Common myeloid progenitor, CD34-positive (primary cell): Measurements from ENCODE around the gene WIF1.

Experiments used
- CTCF ChIA-PET: fragments of 350-600 bp; sonication (Branson Sonifier 250); formaldehyde crosslinking; loops from one replicate; lab custom pipeline; 2021; ENCODE audit warnings: antibody characterized with exemption; lab: Charles Lee
- POLR2A ChIA-PET: fragments of 350-600 bp; sonication (Branson Sonifier 250); formaldehyde crosslinking; loops from one replicate; lab custom pipeline; 2021; ENCODE audit warnings: antibody characterized with exemption; lab: Charles Lee
- DNase-seq, 3 donors: peaks; one replicate each; pipeline versions ENCODE4 v3.0.0 to v3.0.0-alpha.2; 2013
- H3K27ac ChIP-seq, 2 experiments: 1 replicate in 1 of 2; 2 replicates in 1 of 2; pipeline ENCODE4 v1.7.0; 2013; ENCODE audit warnings: inconsistent platforms in 2 of 2, low read length in 2 of 2, mild to moderate bottlenecking in 2 of 2, low read depth in 1 of 2, moderate library complexity in 1 of 2; ENCODE audit not compliant: severe bottlenecking in 2 of 2, insufficient read depth in 1 of 2, poor library complexity in 1 of 2
- H3K27me3 ChIP-seq, 5 experiments: replicated peaks in 2 of 5; 1 replicate in 3 of 5; 2 replicates in 2 of 5; pipeline versions ENCODE4 v1.6.1 to v1.7.0; 2013; ENCODE audit warnings: low read length in 4 of 5, mild to moderate bottlenecking in 2 of 5, moderate library complexity in 2 of 5, inconsistent platforms in 1 of 5; ENCODE audit not compliant: insufficient read depth in 5 of 5, control insufficient read depth in 4 of 5
- H3K36me3 ChIP-seq, 4 experiments: 1 replicate in 2 of 4; 2 replicates in 2 of 4; pipeline versions ENCODE4 v1.6.1 to v1.7.0; 2013; ENCODE audit warnings: low read length in 3 of 4, control low read depth in 1 of 4, mild to moderate bottlenecking in 1 of 4; ENCODE audit not compliant: control insufficient read depth in 4 of 4, insufficient read depth in 4 of 4
- H3K4me1 ChIP-seq, 4 experiments: 1 replicate in 3 of 4; 2 replicates in 1 of 4; pipeline versions ENCODE4 v1.6.1 to v1.7.1; 2013; ENCODE audit warnings: low read length in 3 of 4, mild to moderate bottlenecking in 3 of 4, control low read depth in 1 of 4, inconsistent platforms in 1 of 4, moderate library complexity in 1 of 4; ENCODE audit not compliant: control insufficient read depth in 4 of 4, insufficient read depth in 4 of 4; ENCODE audit errors: control extremely low read depth in 1 of 4
- H3K4me3 ChIP-seq, 7 experiments: 1 replicate in 4 of 7; 2 replicates in 3 of 7; pipeline versions ENCODE4 v1.5.1 to v1.7.0; 2013; ENCODE audit warnings: mild to moderate bottlenecking in 7 of 7, low read length in 6 of 7, moderate library complexity in 6 of 7, inconsistent platforms in 2 of 7, low read depth in 2 of 7, control low read depth in 1 of 7; ENCODE audit not compliant: insufficient read depth in 4 of 7, control insufficient read depth in 1 of 7; ENCODE audit errors: extremely low read depth in 1 of 7
- H3K9me3 ChIP-seq, 5 experiments: 1 replicate in 4 of 5; 2 replicates in 1 of 5; pipeline versions ENCODE4 v1.6.1 to v1.7.1; 2013; ENCODE audit warnings: low read length in 4 of 5, mild to moderate bottlenecking in 2 of 5, inconsistent platforms in 1 of 5, low read depth in 1 of 5, moderate library complexity in 1 of 5; ENCODE audit not compliant: control insufficient read depth in 4 of 5, insufficient read depth in 2 of 5; ENCODE audit errors: control extremely low read depth in 1 of 5
- WGBS: methylation state at CpG from one replicate; pipeline ENCODE4 v1.1.5; 2013; ENCODE audit not compliant: insufficient coverage; 5-methylcytosine and 5-hydroxymethylcytosine counted together

WIF1 gene

GRCh38 chr12:65100140-65100539 is 21.0 kb downstream of the WIF1 start:
- DNase-seq: peak; percentile 46 to 63 (median 59)
- no peaks in the 10 kb centered on the region for H3K36me3 ChIP-seq
- WGBS: 58% methylated on average over 3 of the region's 3 CpGs
- H3K4me3 ChIP-seq: no peak overlapping the region
- CTCF ChIA-PET: interaction anchor here (1.0 to 4.6 kb wide), 5 partner anchors 10 to 304 kb away, joined by 3 to 19 read pairs (median 3); no protein-coding TSS in a partner anchor
- POLR2A ChIA-PET: no interaction called here
- H3K4me1 ChIP-seq: no peaks in the 10 kb centered on the region
- peaks cover 0 to 6% (median 0%) of the 10 kb centered on the region in 5 experiments for H3K27me3 ChIP-seq
- H3K27ac ChIP-seq: no peak overlapping the region
- no peaks in the 10 kb centered on the region for H3K9me3 ChIP-seq

GRCh38 chr12:65099182-65099581 is 21.9 kb downstream of the WIF1 start:
- 90% methylated on average over 3 of the region's 3 CpGs for WGBS
- ChIA-PET CTCF (interaction anchor here (1.0 to 4.6 kb wide), 10 partner anchors 9 to 303 kb away, joined by 3 to 19 read pairs (median 3); no protein-coding TSS in a partner anchor), POLR2A (no interaction called here)
- DNase-seq: no peak
- no peaks in the 10 kb centered on the region for H3K9me3 ChIP-seq
- no peaks in the 10 kb centered on the region for H3K36me3 ChIP-seq
- H3K27me3 ChIP-seq: peaks cover 0 to 6% (median 0%) of the 10 kb centered on the region in 5 experiments
- no peak overlapping the region for H3K27ac ChIP-seq
- H3K4me3 ChIP-seq: no peak overlapping the region
- H3K4me1 ChIP-seq: no peaks in the 10 kb centered on the region

GRCh38 chr12:65098364-65098763 is 22.7 kb downstream of the WIF1 start:
- 100% methylated on average over 1 of the region's 3 CpGs for WGBS
- H3K9me3 ChIP-seq: no peaks in the 10 kb centered on the region
- DNase-seq: no peak
- ChIA-PET POLR2A (no interaction called here), CTCF (interaction anchor here (1.1 to 4.6 kb wide), 6 partner anchors 11 to 208 kb away, joined by 3 to 19 read pairs (median 4); no protein-coding TSS in a partner anchor)
- H3K27me3 ChIP-seq: peaks cover 0 to 6% (median 0%) of the 10 kb centered on the region in 5 experiments
- H3K27ac ChIP-seq: no peak overlapping the region
- no peaks in the 10 kb centered on the region for H3K36me3 ChIP-seq
- no peak overlapping the region for H3K4me3 ChIP-seq
- no peaks in the 10 kb centered on the region for H3K4me1 ChIP-seq

- CTCF ChIA-PET: interaction anchor here (1.3 kb wide), 1 partner anchor 28 kb away, joined by 3 read pairs; no protein-coding TSS in a partner anchor
- POLR2A ChIA-PET: no interaction called here
- Histone ChIP-seq H3K27me3 (peaks cover 0 to 11% (median 5%) of the 10 kb centered on the region in 5 experiments), H3K9me3 (no peaks in the 10 kb centered on the region), H3K27ac (no peak overlapping the region), H3K36me3 (no peaks in the 10 kb centered on the region), H3K4me1 (peaks cover 0 to 2% (median 0%) of the 10 kb centered on the region in 4 experiments), H3K4me3 (no peak overlapping the region)
- WGBS: no CpG with 5 or more reads among the region's 2 CpGs
- DNase-seq: no peak
These were observed 26.4 kb downstream of the WIF1 start for GRCh38 chr12:65094722-65095121.

- POLR2A ChIA-PET: no interaction called here
- Histone ChIP-seq H3K27ac (no peak overlapping the region), H3K27me3 (peaks cover 0 to 11% (median 3%) of the 10 kb centered on the region in 5 experiments), H3K9me3 (no peaks in the 10 kb centered on the region), H3K36me3 (no peaks in the 10 kb centered on the region), H3K4me1 (peaks cover 0 to 2% (median 0%) of the 10 kb centered on the region in 4 experiments), H3K4me3 (no peak overlapping the region)
- CTCF ChIA-PET: interaction anchor here (1.3 kb wide), 1 partner anchor 27 kb away, joined by 3 read pairs; no protein-coding TSS in a partner anchor
- no peak for DNase-seq
- 75% methylated on average over 4 of the region's 5 CpGs for WGBS
These were observed 27.5 kb downstream of the WIF1 start for GRCh38 chr12:65093606-65094005.

GRCh38 chr12:65090461-65090860 is 30.6 kb downstream of the WIF1 start:
- Histone ChIP-seq H3K36me3 (no peaks in the 10 kb centered on the region), H3K4me1 (peaks cover 2 to 19% (median 9%) of the 10 kb centered on the region in 4 experiments), H3K27me3 (peaks cover 0 to 8% (median 0%) of the 10 kb centered on the region in 5 experiments), H3K4me3 (no peak overlapping the region), H3K27ac (no peak overlapping the region), H3K9me3 (no peaks in the 10 kb centered on the region)
- no peak for DNase-seq
- ChIA-PET POLR2A (no interaction called here), CTCF (interaction anchor here (1.1 to 1.7 kb wide), 3 partner anchors 9 to 28 kb away, joined by 3 to 5 read pairs (median 4); no protein-coding TSS in a partner anchor)
- 95% methylated on average over 2 of the region's 2 CpGs for WGBS

GRCh38 chr12:65086236-65086635 is 34.9 kb downstream of the WIF1 start:
- ChIA-PET POLR2A (no interaction called here), CTCF (interaction anchor here (0.6 to 1.7 kb wide), 4 partner anchors 10 to 198 kb away, joined by 3 to 4 read pairs (median 4); no protein-coding TSS in a partner anchor)
- H3K4me1 ChIP-seq: peaks cover 8 to 29% (median 12%) of the 10 kb centered on the region in 4 experiments
- no peaks in the 10 kb centered on the region for H3K36me3 ChIP-seq
- WGBS: 0% methylated on average over 1 of the region's 2 CpGs
- no peaks in the 10 kb centered on the region for H3K9me3 ChIP-seq
- peaks cover 0 to 5% (median 0%) of the 10 kb centered on the region in 5 experiments for H3K27me3 ChIP-seq
- peak; percentile 87 to 94 (median 94) for DNase-seq
- H3K4me3 ChIP-seq: peak overlapping the region in 1 of 7 experiments; percentile 13
- H3K27ac ChIP-seq: no peak overlapping the region
